Neural progenitor cell (in vitro differentiated cells): ENCODE results near the gene PGLYRP4. TPM values are rescaled to one million over a fixed set of nuclear protein-coding genes. Genes with fewer than 3 reads are reported as not detected.

Source experiments
- DNase-seq: peaks from one replicate; pipeline ENCODE4 v3.0.0-alpha.2; 2016; ENCODE audit warnings: low spot score
- H2AFZ ChIP-seq: fragments of 200-600 bp; sonication (generic); replicated peaks from 2 replicates; pipeline ENCODE4 v1.6.1; 2016; ENCODE audit warnings: antibody characterized with exemption
- H3F3A ChIP-seq: fragments of 200-600 bp; sonication (generic); 2 replicates; pipeline ENCODE4 v1.6.1; 2016; ENCODE audit warnings: antibody characterized with exemption, low read depth
- H3K27ac ChIP-seq: fragments of 200-600 bp; sonication (generic); 2 replicates; pipeline ENCODE4 v1.5.1; 2016; ENCODE audit warnings: mild to moderate bottlenecking
- H3K27me3 ChIP-seq: fragments of 200-600 bp; sonication (generic); 2 replicates; pipeline ENCODE4 v1.6.1; 2016; ENCODE audit warnings: mild to moderate bottlenecking, moderate library complexity
- H3K36me3 ChIP-seq: fragments of 200-600 bp; sonication (generic); 2 replicates; pipeline ENCODE4 v1.5.1; 2016
- H3K4me1 ChIP-seq: fragments of 200-600 bp; sonication (generic); 2 replicates; pipeline ENCODE4 v1.6.1; 2016; ENCODE audit warnings: mixed run types
- H3K4me2 ChIP-seq: fragments of 200-600 bp; sonication (generic); 2 replicates; pipeline ENCODE4 v1.6.1; 2016
- H3K4me3 ChIP-seq: fragments of 200-600 bp; sonication (generic); 2 replicates; pipeline ENCODE4 v1.5.1; 2016
- H3K79me2 ChIP-seq: fragments of 200-600 bp; sonication (generic); 2 replicates; pipeline ENCODE4 v1.6.1; 2016; ENCODE audit warnings: low read depth
- H3K9ac ChIP-seq: fragments of 200-600 bp; sonication (generic); 2 replicates; pipeline ENCODE4 v1.6.1; 2016
- H3K9me3 ChIP-seq: fragments of 200-600 bp; sonication (generic); 2 replicates; pipeline ENCODE4 v1.5.1; 2016; ENCODE audit warnings: low read depth
- H4K20me1 ChIP-seq: fragments of 200-600 bp; sonication (generic); 2 replicates; pipeline ENCODE4 v1.6.1; 2016; ENCODE audit warnings: low read depth
- H3K27ac Mint-ChIP-seq: 3 replicates; pipeline ENCODE4 v1.8.0; 2021; ENCODE audit warnings: mixed read lengths
- H3K27me3 Mint-ChIP-seq: 2 replicates; pipeline ENCODE4 v1.8.0; 2022; ENCODE audit warnings: low read depth, mild to moderate bottlenecking, inconsistent platforms, moderate library complexity, mixed read lengths; ENCODE audit not compliant: insufficient read depth
- H3K36me3 Mint-ChIP-seq: 3 replicates; pipeline ENCODE4 v1.8.0; 2021; ENCODE audit warnings: mixed read lengths
- H3K4me1 Mint-ChIP-seq: 3 replicates; pipeline ENCODE4 v1.8.0; 2021; ENCODE audit warnings: mixed read lengths
- H3K4me3 Mint-ChIP-seq: 3 replicates; pipeline ENCODE4 v1.8.0; 2021; ENCODE audit warnings: mild to moderate bottlenecking, moderate library complexity, mixed read lengths
- H3K9me3 Mint-ChIP-seq: 3 replicates; pipeline ENCODE4 v1.8.0; 2020; ENCODE audit warnings: mixed read lengths
- CTCF ChIP-seq: fragments of 200-600 bp; sonication (generic); IDR thresholded peaks from 2 replicates; pipeline ENCODE4 v1.5.1; 2017; ENCODE audit warnings: antibody characterized with exemption, mild to moderate bottlenecking
- EZH2 ChIP-seq: fragments of 200-600 bp; sonication (generic); IDR thresholded peaks from 2 replicates; pipeline ENCODE4 v1.6.1; 2017; ENCODE audit warnings: antibody characterized with exemption, mild to moderate bottlenecking, moderate library complexity
- EZH2phosphoT487 ChIP-seq: fragments of 200-600 bp; sonication (generic); IDR thresholded peaks from 2 replicates; pipeline ENCODE4 v1.6.1; 2017; ENCODE audit warnings: antibody characterized with exemption
- total RNA-seq: library from RNA; depleted of rRNA; stranded (reverse); fragments of >200 nt; gene quantifications from 2 replicates; pipeline ENCODE4 v1.2.3, GENCODE V29; 2015; ENCODE audit warnings: low replicate concordance

PGLYRP4 gene
- total RNA-seq, 1 donor from 2014 or later = not detected

GRCh38 chr1:153366261-153366660 lies 17.6 kb upstream of the PGLYRP4 start:
- no peak overlapping the region for H3K9ac ChIP-seq
- H3K4me3 Mint-ChIP-seq = no peak overlapping the region
- H3K79me2 ChIP-seq = no peaks in the 10 kb centered on the region
- no peaks in the 10 kb centered on the region for H3K36me3 ChIP-seq
- H4K20me1 ChIP-seq = no peaks in the 10 kb centered on the region
- no peak for TF ChIP-seq EZH2phosphoT487
- no peak for TF ChIP-seq EZH2
- no peak for TF ChIP-seq CTCF
- H3K27me3 ChIP-seq = no peaks in the 10 kb centered on the region
- no peak overlapping the region for H3K4me3 ChIP-seq
- peaks cover 10% of the 10 kb centered on the region for H3K27me3 Mint-ChIP-seq
- DNase-seq = no peak
- no peaks in the 10 kb centered on the region for H3K9me3 Mint-ChIP-seq
- H3K4me2 ChIP-seq = no peak overlapping the region
- no peak overlapping the region for H2AFZ ChIP-seq
- no peaks in the 10 kb centered on the region for H3F3A ChIP-seq
- no peaks in the 10 kb centered on the region for H3K4me1 Mint-ChIP-seq
- H3K9me3 ChIP-seq = no peaks in the 10 kb centered on the region
- no peak overlapping the region for H3K27ac ChIP-seq
- no peaks in the 10 kb centered on the region for H3K36me3 Mint-ChIP-seq
- H3K27ac Mint-ChIP-seq = no peak overlapping the region
- H3K4me1 ChIP-seq = no peaks in the 10 kb centered on the region

GRCh38 chr1:153365696-153366095 lies 17.1 kb upstream of the PGLYRP4 start:
- H3K9me3 Mint-ChIP-seq = no peaks in the 10 kb centered on the region
- H3K9ac ChIP-seq = no peak overlapping the region
- no peak overlapping the region for H3K4me3 ChIP-seq
- no peaks in the 10 kb centered on the region for H3K79me2 ChIP-seq
- H3F3A ChIP-seq = no peaks in the 10 kb centered on the region
- no peaks in the 10 kb centered on the region for H3K4me1 ChIP-seq
- no peak overlapping the region for H3K27ac ChIP-seq
- no peaks in the 10 kb centered on the region for H3K36me3 ChIP-seq
- TF ChIP-seq EZH2phosphoT487 (no peak), CTCF (no peak), EZH2 (no peak)
- peaks cover 10% of the 10 kb centered on the region for H3K27me3 Mint-ChIP-seq
- no peak overlapping the region for H3K4me3 Mint-ChIP-seq
- no peaks in the 10 kb centered on the region for H3K36me3 Mint-ChIP-seq
- no peak overlapping the region for H3K4me2 ChIP-seq
- no peaks in the 10 kb centered on the region for H3K4me1 Mint-ChIP-seq
- DNase-seq = no peak
- H3K9me3 ChIP-seq = no peaks in the 10 kb centered on the region
- H4K20me1 ChIP-seq = no peaks in the 10 kb centered on the region
- H3K27me3 ChIP-seq = no peaks in the 10 kb centered on the region
- no peak overlapping the region for H3K27ac Mint-ChIP-seq
- H2AFZ ChIP-seq = no peak overlapping the region

- Histone ChIP-seq H3K4me1 (no peaks in the 10 kb centered on the region), H3K4me3 (no peak overlapping the region), H3K9ac (no peak overlapping the region), H3K27me3 (no peaks in the 10 kb centered on the region), H3K4me2 (no peak overlapping the region), H3K9me3 (no peaks in the 10 kb centered on the region), H4K20me1 (no peaks in the 10 kb centered on the region), H3K79me2 (no peaks in the 10 kb centered on the region), H3F3A (no peaks in the 10 kb centered on the region), H3K27ac (no peak overlapping the region), H3K36me3 (no peaks in the 10 kb centered on the region), H2AFZ (no peak overlapping the region)
- Mint-ChIP-seq H3K36me3 (no peaks in the 10 kb centered on the region), H3K9me3 (no peaks in the 10 kb centered on the region), H3K27ac (no peak overlapping the region), H3K4me1 (no peaks in the 10 kb centered on the region), H3K27me3 (peaks cover 10% of the 10 kb centered on the region), H3K4me3 (no peak overlapping the region)
- no peak for DNase-seq
- TF ChIP-seq EZH2phosphoT487 = no peak
- TF ChIP-seq CTCF = no peak
- TF ChIP-seq EZH2 = no peak
Measured at GRCh38 chr1:153364766-153365666, 16.4 kb upstream of the PGLYRP4 start.
